ENCODE data around the gene CCDC121. TPM values are rescaled to one million over a fixed set of nuclear protein-coding genes. Genes with fewer than 3 reads are reported as not detected.
"Not testable (repeated sequence)": the region's sequence is repeated elsewhere in the genome, so short reads cannot be mapped to it uniquely, and the experiment has no call there.

The CCDC121 gene
- total and polyA plus RNA-seq, 7 donors: 1.6 to 8.6 (median 3.8) TPM

GRCh38 chr2:27638709-27639108 is 9.9 kb upstream of the CCDC121 start:
- DNase-seq: no peak
- Histone ChIP-seq H3K4me1 (no peaks in the 10 kb centered on the region), H3K4me3 (no peak overlapping the region), H3K27ac (no peak overlapping the region), H3K9me3 (no peaks in the 10 kb centered on the region), H3K27me3 (no peaks in the 10 kb centered on the region), H3K36me3 (peaks cover 37 to 100% (median 63%) of the 10 kb centered on the region in 4 donors)
- TF ChIP-seq EP300 (IDR thresholded peaks at IDR 0.05): no peak
- TF ChIP-seq POLR2AphosphoS5 (IDR thresholded peaks at IDR 0.05): no peak
- TF ChIP-seq POLR2A (IDR thresholded peaks at IDR 0.05): no peak
- TF ChIP-seq CTCF (IDR thresholded peaks at IDR 0.05): no peak
- intact Hi-C loops (cut with DNase I): no loop called here
- 58 to 75% methylated on average over 3 of the region's 3 CpGs for WGBS, 2 donors

GRCh38 chr2:27638037-27638637 is 9.3 kb upstream of the CCDC121 start:
- Histone ChIP-seq H3K27me3 (no peaks in the 10 kb centered on the region), H3K4me1 (no peaks in the 10 kb centered on the region), H3K4me3 (no peak overlapping the region), H3K27ac (no peak overlapping the region), H3K9me3 (no peaks in the 10 kb centered on the region), H3K36me3 (peaks cover 37 to 100% (median 63%) of the 10 kb centered on the region in 4 donors)
- WGBS, 2 donors: 83 to 90% methylated on average over 3 of the region's 3 CpGs
- no peak for DNase-seq
- TF ChIP-seq CTCF (IDR thresholded peaks at IDR 0.05): no peak
- TF ChIP-seq POLR2A (IDR thresholded peaks at IDR 0.05): no peak
- intact Hi-C loops (cut with DNase I): no loop called here

DNA sequence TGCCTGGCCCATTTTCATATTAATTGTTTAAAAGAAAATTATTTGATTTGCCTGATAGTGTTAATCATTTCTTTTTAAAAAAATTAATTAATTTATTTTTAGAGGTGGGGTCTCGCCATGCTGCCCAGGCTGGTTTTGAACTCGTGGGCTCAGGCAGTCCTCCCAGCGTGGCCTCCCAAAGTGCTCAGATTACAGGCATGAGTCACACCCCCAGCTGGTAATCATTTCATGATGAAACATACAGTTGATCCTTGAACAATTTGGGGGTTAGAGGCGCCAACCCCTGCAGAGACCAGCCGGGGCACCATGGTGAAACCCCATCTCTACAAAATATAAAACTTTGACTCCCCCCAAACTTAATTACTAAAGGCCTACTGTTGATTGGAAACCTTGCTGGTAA is 8.0 kb upstream of the CCDC121 start:
- intact Hi-C loops (cut with DNase I): no loop called here
- H3K27ac ChIP-seq: no peak overlapping the region
- H3K27me3 ChIP-seq: no peaks in the 10 kb centered on the region
- no peak for TF ChIP-seq EP300 (IDR thresholded peaks at IDR 0.05)
- no peak for TF ChIP-seq CTCF (IDR thresholded peaks at IDR 0.05)
- H3K36me3 ChIP-seq: peaks cover 37 to 100% (median 61%) of the 10 kb centered on the region in 4 donors
- H3K4me3 ChIP-seq: no peak overlapping the region
- WGBS, 2 donors: 94 to 96% methylated on average over 5 of the region's 5 CpGs
- no peaks in the 10 kb centered on the region for H3K9me3 ChIP-seq
- DNase-seq: no peak
- H3K4me1 ChIP-seq: no peaks in the 10 kb centered on the region

DNA sequence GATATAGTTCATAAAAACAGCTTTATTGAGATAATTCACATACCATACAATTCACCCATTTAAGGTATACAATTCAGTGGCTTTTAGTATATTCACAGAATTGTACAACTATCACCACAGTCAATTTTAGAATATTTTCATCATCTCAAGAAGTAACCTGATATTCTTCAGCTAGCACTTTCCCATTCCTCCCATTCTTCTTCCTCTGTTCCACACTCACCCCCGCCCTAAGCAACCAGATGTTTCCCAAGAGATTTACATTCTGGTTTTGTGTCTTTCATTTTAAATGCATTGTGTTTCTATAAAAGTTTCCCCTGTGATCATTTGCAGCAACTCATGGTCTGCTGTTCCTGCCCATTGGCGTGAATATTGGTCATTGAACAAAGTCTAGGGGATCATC is 5.5 kb upstream of the CCDC121 start:
- intact Hi-C loops (cut with DNase I): no loop called here
- DNase-seq: no peak
- peaks cover 27 to 90% (median 50%) of the 10 kb centered on the region in 4 donors for H3K36me3 ChIP-seq
- H3K9me3 ChIP-seq: no peaks in the 10 kb centered on the region
- TF ChIP-seq CTCF (IDR thresholded peaks at IDR 0.05) (no peak), POLR2AphosphoS5 (IDR thresholded peaks at IDR 0.05) (no peak), POLR2A (IDR thresholded peaks at IDR 0.05) (no peak), EP300 (IDR thresholded peaks at IDR 0.05) (no peak)
- no peak overlapping the region for H3K4me3 ChIP-seq
- H3K4me1 ChIP-seq: peaks cover 0 to 13% (median 9%) of the 10 kb centered on the region in 4 donors
- 89 to 94% methylated on average over 2 of the region's 2 CpGs for WGBS, 2 donors
- no peak overlapping the region for H3K27ac ChIP-seq
- no peaks in the 10 kb centered on the region for H3K27me3 ChIP-seq

DNA sequence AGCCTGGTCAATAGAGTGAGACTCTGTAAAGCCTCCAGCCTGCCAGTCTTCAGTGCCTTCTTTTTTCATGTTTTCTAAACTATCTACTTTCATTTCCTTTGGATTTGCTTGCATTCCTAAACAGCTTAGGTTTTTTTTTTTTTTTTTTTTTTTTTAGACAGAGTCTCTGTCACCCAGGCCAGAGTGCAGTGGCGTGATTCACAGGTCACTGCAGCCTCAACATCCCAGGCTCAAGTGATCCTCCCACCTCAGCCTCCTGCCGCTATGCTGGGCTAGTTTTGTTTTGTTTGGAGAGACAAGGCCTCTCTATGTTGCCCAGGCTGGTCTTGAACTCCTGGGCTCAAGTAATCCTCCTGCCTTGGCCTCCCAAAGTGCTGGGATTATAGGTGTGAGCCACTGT is 1.4 kb upstream of the CCDC121 start:
- DNase-seq; intact Hi-C loops (cut with DNase I); H3K27me3 ChIP-seq; H3K9me3 ChIP-seq; H3K4me3 ChIP-seq; H3K27ac ChIP-seq: not testable (repeated sequence)
- peaks cover 0 to 25% (median 18%) of the 10 kb centered on the region in 4 donors for H3K4me1 ChIP-seq
- H3K36me3 ChIP-seq: peaks cover 9 to 50% (median 25%) of the 10 kb centered on the region in 4 donors
- 97 to 99% methylated on average over 2 of the region's 2 CpGs for WGBS, 2 donors
